GM18520 (cell line): ENCODE results near the gene NPAP1.
"Not testable (repeated sequence)": the region's sequence is repeated elsewhere in the genome, so short reads cannot be mapped to it uniquely, and the experiment has no call there.

Source experiments
- ATAC-seq: cut with Tn5 transposase; IDR thresholded peaks from one replicate; pipeline ENCODE4 v1.9.1; 2021; ENCODE audit not compliant: unreplicated experiment

The NPAP1 gene, protein sequence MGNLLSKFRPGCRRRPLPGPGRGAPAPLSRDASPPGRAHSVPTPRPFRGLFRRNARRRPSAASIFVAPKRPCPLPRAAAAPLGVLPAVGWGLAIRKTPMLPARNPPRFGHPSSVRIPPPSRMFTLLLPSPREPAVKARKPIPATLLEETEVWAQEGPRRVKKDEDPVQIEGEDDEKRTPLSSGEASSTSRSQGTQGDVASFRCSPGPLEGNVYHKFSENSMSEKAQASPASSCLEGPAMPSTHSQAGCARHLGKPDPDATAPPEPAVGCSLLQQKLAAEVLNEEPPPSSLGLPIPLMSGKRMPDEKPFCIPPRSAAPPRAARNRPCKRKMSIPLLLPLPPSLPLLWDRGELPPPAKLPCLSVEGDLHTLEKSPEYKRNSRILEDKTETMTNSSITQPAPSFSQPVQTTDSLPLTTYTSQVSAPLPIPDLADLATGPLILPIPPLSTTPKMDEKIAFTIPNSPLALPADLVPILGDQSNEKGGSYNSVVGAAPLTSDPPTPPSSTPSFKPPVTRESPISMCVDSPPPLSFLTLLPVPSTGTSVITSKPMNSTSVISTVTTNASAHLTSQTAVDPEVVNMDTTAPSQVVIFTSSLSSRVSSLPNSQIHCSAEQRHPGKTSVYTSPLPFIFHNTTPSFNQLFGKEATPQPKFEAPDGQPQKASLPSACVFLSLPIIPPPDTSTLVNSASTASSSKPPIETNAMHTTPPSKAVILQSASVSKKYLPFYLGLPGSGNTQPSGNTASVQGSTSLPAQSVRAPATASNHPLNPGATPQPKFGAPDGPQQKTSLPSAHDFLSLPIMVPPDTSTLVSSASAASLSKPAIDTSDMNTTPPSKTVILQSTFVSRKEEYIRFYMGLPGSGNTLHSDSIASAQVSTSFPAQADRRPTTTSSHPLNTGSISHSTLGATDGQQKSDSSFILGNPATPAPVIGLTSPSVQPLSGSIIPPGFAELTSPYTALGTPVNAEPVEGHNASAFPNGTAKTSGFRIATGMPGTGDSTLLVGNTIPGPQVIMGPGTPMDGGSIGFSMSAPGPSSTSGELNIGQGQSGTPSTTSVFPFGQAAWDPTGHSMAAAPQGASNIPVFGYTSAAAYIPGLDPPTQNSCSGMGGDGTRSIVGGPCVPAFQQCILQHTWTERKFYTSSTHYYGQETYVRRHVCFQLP

DNA sequence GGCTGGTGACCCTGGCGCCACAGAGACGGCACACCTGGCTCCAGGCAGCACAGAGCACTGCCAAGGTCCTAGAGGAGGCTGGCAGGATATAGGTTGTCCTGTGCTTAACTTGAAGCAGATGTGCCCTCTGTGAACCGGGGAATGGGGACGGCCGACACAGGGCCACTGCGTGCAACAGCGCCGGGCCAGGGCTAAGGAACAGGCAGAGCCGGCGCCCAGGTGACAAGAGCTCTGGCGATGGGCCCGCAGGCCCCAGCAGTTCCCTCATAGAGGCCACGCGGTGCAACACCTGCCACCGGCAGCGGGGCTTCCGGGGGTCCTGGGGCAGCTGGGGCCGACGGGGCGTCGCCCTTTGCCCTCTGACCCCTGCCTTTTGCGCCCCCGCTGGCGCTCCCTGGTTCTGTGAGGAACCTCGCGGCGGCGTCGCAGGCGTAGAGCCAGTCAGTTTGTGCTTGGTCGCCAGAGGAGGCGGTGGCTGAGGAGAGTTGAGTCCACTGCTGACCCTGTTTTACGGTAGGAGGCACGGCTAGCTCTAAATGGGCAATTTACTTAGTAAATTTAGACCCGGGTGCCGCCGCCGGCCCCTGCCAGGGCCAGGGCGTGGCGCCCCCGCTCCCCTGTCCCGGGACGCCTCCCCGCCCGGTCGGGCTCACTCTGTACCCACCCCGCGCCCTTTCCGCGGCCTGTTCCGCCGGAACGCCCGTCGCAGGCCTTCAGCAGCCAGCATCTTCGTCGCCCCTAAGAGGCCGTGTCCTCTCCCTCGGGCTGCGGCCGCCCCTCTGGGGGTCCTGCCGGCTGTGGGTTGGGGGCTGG, at the start of gene NPAP1:
TSS of gene NPAP1 (plus strand) at position 444 of the 813 bp plus-strand sequence. CDS start at position 537, 93 bp downstream.
- no peak for ATAC-seq

DNA sequence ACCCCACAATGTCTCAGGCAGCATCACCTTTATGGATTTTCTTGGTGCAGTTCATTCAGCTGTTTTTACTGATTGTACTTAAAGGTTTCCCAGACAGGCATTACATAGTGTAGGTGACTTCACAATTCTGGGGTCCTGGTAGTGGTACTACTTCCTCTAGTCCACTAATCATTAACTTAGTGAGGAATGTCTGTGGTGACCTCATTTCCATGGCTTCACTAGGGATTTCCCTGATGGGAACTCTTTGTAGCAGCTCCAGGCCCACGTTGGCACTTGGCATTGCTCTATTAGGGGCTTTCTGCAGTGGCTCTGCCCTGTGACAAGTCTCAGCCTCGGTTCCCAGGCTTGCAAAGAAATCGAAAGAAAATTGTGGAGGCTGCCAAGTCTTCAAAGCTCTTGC, 48.1 kb upstream of the NPAP1 start:
- ATAC-seq: no peak

DNA sequence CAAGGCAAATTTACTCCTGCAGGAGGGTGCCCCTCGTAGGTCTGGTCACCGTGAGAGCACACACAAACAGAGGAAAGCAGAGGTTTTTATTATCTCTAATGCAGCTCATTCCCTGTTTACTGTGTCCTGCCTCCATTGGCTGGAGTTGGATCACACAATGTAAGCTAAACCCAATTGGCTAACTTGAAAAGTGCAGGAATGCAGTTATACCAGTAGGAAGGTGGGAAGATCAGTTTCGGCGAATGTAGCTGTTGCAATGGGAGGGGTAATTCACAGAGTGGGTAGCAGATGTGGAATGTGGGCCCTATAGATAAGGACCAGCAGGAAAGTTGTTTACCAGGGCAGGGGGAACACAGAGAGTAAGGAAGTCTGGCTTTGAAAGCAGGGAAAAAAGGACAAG, 42.5 kb upstream of the NPAP1 start:
- ATAC-seq: no peak

DNA sequence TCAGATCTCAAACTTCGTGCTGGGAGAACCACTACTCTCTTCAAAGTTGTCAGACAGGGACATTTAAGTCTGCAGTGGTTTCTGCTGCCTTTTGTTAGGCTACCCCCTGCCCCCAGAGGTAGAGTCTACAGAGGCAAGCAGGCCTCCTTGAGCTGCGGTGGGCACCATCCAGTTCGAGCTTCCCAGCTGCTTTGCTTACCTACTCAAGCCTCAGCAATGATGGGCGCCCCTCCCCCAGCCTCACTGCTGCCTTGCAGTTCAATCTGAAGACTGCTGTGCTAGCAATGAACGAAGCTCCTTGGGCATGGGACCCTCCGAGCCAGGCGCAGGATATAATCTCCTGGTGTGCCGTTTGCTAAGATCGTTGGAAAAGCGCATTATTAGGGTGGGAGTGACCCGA, 36.2 kb upstream of the NPAP1 start:
- ATAC-seq: not testable (repeated sequence)

DNA sequence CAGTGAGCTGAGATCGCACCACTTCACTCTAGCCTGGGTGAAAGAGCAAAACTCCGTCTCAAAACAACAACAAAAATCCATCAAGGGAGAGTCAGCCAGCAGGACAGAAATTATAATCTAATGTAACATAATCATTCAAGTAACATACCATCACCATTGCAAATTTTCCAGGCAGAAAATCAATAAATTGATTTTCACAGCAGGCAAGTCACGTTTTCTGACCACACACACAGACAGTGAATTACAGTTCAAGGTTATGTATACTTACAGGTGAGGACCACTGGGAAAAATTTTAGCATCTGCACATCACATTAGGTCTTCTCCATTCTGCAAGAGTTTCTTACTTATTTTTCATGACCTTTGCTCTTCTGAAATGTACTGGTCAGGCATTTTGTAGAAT, 29.9 kb upstream of the NPAP1 start:
- no peak for ATAC-seq

DNA sequence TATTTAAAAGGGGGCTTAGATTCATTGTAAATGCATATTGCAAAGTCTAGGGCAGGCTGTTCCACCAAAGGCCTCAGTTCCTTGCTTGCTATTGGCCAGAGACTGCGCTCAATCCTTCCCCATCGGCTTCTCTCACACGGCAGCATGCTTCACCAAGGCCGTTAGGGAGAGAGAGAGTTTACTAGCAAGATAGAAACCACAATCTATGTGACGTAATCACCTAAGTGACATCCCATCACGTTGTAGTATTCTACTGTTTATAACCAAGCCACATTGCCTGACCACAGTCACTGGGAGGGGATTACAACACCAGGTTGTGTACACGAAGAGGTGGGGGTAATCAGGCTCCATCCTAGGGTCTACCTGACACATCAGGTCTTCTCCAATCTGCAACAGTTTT, 16.0 kb upstream of the NPAP1 start:
- no peak for ATAC-seq

DNA sequence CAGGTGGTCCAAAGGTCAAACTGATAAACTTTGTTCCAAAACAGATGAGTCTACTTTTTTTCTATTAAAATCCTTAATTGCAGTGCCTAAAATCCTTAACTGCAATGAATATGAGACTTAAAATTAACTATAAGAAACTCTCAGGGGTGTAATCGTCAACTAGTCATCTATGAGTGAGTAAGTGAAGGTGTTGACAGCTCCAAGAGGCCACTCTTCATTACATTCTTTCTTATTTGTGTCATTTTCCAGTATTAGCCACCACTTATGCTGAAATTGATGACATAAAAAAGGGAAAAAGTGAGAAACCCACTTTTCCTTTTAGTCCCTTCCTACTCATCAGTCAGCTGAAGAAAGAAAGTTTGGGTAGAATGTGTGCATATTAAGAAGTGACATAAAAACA, 12.6 kb upstream of the NPAP1 start:
- no peak for ATAC-seq

DNA sequence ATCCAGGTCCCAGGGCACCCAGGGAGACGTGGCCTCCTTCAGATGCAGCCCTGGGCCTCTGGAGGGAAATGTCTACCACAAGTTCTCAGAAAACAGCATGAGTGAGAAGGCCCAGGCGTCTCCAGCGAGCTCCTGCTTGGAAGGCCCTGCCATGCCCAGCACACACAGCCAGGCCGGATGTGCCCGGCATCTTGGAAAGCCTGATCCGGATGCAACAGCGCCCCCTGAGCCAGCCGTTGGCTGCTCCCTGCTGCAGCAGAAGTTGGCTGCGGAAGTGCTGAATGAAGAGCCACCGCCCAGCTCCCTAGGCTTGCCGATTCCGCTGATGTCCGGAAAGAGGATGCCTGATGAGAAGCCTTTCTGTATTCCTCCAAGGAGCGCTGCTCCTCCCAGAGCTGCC, 856 bp downstream of the NPAP1 start:
- ATAC-seq: no peak

DNA sequence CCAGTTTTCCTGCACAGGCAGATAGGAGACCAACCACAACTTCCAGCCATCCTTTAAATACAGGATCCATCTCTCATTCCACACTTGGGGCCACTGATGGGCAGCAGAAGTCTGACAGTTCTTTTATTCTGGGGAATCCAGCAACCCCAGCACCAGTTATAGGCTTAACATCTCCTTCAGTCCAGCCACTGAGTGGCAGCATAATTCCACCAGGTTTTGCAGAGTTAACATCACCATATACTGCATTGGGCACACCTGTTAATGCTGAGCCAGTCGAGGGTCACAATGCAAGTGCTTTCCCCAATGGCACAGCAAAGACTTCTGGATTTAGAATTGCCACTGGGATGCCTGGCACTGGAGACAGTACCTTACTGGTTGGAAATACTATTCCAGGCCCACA, 2.9 kb downstream of the NPAP1 start:
- no peak for ATAC-seq

DNA sequence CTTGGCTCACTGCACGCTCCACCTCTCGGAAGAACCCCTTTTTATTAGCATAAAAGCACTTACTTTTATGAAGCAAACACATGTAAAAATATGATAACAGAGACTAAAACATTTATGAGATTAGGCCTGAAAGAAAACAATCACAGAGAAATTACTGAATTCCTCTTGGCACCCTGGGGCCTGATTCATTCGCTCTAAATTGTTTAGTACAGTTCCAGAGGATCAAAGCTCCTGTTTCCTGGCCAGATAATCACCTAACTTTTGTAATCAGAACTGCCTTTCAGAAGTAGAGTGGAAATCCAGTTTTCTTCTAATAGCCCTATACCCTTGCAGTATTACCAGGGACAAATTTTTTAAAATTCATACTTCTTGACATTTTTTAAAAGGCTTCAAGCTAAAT, 6.4 kb downstream of the NPAP1 start:
- no peak for ATAC-seq

DNA sequence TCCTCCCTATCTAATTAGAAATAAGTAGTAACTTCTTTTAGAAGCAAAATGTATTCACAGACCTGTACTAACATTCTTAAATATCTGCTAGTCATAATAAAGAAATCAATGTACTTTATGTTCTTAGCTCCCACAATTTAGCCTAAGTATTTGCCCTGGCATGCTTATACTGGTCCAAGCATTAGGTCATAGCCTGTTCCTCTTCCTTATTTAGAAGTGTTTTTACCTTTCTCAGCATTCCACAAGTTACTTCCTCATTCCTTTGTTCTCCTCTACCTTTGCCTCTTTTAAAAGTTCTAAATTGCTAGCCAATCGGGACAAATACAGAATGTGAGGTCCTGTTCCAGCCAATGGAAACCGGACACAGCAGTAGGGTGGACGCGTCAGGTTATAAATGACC, 7.3 kb downstream of the NPAP1 start:
- ATAC-seq: not testable (repeated sequence)

DNA sequence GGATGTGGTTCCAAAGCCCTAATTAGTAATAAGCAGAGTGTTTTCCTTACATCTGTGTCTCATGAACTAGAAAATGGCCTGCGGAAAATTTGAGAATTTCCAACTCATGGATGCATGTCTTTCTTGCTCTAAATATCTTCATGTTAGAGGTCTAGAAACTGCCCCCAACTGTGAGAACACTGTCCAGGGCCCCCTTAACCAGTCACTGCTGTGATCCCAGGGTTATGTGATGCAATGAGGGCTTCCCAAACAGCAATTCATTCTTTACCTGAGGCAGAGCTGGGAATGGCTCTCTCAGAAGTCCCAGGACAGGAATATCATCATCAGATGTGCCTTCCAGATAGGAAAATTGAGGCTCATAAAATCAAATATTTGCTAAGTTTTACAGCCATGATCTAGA, 8.2 kb downstream of the NPAP1 start:
- ATAC-seq: no peak

DNA sequence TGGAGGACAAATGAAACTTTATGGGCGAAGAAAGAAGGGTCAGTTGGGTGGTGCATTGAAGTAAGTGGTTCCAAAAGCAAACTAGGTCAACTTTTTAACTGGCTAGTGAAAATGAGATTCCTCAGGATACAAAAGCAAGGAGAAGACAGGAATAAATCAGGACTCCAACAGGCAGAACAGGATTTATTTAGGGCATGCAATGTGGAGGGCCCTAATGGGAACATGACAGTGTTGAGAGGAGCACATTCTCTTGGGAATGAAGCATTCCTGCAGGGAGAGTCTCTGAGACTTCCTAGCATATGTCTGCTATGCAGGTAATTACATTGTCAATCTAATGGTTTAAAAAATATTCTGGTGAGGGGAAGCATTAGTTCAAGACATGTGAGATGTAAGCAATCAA, 8.7 kb downstream of the NPAP1 start:
- ATAC-seq: no peak

DNA sequence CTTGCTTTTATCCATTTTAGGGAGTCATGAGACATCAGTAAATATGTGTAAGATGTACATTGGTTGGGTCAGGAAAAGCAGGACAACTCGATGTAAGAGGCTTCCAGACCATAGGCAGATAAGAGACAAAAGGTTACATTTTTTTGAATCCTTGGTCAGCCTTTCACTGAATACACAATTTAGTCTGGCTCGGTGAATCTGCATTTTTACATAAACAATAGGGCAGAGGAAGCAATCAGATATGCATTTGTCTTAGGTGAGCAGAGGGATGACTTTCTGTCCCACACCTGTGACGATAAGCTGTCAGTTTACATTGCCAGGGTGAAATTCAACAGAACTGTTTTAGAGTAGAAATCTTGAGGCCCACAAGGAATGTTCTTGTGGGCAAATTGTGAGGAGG, 20.6 kb downstream of the NPAP1 start:
- ATAC-seq: no peak

DNA sequence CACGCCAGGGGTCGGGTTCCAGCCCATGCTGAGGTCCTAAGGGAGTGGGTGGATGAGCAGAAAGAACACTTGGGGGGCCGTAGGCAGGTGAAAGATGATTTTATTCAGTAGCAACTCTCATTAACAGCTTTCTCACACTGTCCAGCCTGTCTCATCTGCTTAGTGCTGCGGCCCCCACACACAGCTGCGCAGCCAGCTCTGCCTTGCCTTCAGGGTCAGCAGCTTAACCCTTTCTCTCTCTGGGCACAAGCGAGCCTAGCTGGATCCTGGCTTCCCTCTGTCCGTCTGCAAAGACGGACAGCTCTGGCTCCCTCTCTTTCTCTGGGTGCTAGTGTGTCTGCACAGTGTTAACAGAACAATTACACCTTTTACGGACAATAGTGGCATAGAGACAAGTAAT, 21.3 kb downstream of the NPAP1 start:
- no peak for ATAC-seq

DNA sequence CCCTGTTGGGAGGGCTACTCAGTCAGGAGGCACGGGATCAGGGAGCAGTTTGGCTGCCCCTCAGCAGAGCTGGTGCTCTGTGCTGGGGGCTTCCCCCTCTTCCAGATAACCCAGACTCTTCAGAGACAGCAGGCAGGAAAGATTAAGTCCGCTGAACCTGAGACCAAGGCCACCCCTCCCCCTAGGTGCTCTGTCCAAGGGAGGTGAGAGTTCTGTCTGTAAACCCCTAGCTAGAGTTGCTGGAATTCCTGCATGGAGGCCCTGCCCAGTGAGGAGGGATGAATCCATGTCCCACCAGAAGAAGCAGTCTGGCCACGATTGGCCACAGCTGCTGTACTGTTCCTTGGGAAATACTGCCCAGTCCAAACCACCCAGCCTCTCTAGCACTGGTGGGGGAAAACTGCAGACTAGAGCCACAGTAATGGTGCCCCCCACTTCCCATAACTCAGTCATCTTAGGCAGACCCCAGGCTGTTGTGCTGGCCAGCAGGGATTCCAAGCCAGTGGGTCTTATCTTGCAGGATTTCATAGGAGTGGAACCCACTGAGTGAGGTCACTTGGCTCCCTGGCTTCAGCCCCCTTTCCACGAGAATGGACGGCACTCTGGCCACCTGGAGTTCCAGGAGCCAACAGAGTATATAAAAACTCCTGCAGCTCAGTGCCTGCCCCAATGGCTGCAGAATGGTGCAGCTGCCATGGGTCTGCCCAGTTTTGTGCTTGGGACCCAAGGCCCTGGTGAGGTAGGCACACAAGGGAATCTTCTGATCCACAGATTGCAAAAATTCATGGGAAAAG, 42.9 kb downstream of the NPAP1 start:
- no peak for ATAC-seq

DNA sequence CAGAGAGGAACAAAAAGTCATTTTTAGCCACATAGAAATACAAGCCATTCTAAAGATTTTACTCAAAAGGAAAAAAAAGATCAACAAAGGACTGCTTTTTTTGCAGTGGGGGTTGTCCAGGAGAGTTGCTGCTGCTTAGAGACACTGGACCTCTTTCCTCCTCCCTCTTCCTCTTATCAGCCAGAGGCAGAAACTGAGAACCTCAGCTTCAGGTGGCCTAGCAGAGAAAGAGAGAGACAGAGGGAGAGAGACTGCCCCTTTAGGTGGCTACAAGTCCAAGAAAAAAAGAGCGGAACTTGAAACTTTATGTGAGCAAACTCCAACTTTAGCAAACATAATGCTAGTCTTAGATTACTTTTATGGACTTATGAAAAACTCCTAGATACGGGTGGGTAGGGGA, 54.2 kb downstream of the NPAP1 start:
- no peak for ATAC-seq
